ENCODE data around the gene C1QTNF8.

DNA sequence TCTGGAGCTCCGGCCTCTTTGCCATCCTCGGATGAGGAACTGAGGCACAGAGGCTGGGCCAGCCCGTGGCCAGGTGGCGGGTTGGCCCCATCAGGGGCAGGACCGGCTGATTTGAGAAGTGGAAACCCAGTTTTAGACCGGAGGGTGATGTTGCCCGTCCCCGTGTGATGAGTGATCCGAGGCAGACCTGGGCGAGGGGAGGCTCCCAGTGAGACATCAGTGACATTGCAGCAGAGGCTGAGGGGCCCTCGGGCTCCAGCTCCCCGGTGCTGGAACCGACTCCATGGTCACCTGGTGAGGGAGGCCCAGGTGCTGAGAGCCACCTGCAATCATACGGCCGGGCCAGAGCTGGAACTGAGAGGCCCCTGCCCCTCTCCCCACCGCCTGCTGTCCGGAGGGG, 30.0 kb upstream of the C1QTNF8 start:
- TF ChIP-seq EZH2 (optimal IDR thresholded peaks at IDR 0.05; ENCODE audit: low read depth, low read length) (no peak), CTCF (IDR thresholded peaks at IDR 0.05; ENCODE audit: low read length) (no peak)
